Large intestine (tissue), 12 donors: Measurements from ENCODE around the gene TGFBRAP1. TPM values are rescaled to one million over a fixed set of nuclear protein-coding genes. Genes with fewer than 3 reads are reported as not detected.

ENCODE experiments used
- DNase-seq, 2 donors: peaks; one replicate each; pipeline versions ENCODE4 v3.0.0 to v3.0.0-alpha.2; 2013
- H3K27ac ChIP-seq: one replicate; pipeline ENCODE4 v1.5.1; 2013; ENCODE audit warnings: low read length
- H3K27me3 ChIP-seq: 2 replicates; pipeline ENCODE4 v1.6.1; 2013; ENCODE audit warnings: low read length; ENCODE audit not compliant: control insufficient read depth, insufficient read depth
- H3K36me3 ChIP-seq: 2 replicates; pipeline ENCODE4 v1.6.1; 2013; ENCODE audit warnings: low read length; ENCODE audit not compliant: control insufficient read depth, insufficient read depth
- H3K4me1 ChIP-seq: one replicate; pipeline ENCODE4 v1.6.1; 2013; ENCODE audit warnings: low read length; ENCODE audit not compliant: control insufficient read depth, insufficient read depth
- H3K4me3 ChIP-seq: one replicate; pipeline ENCODE4 v1.5.1; 2013; ENCODE audit warnings: low read length
- H3K9me3 ChIP-seq: one replicate; pipeline ENCODE4 v1.6.1; 2013; ENCODE audit warnings: mild to moderate bottlenecking, low read depth, low read length, moderate library complexity; ENCODE audit not compliant: control insufficient read depth
- WGBS: methylation state at CpG from one replicate; pipeline ENCODE4 v1.1.5; 2013; ENCODE audit warnings: low lambda C conversion rate; ENCODE audit not compliant: insufficient coverage; 5-methylcytosine and 5-hydroxymethylcytosine counted together
- long read RNA-seq, 11 donors: transcript quantifications; one replicate each; lab custom pipeline, GENCODE V29; 2026
- polyA plus RNA-seq: library from polyadenylated mRNA; unstranded; fragments of 120-200 nt; gene quantifications from one replicate; pipeline ENCODE4 v1.2.1, GENCODE V29; 2013

Gene TGFBRAP1, protein sequence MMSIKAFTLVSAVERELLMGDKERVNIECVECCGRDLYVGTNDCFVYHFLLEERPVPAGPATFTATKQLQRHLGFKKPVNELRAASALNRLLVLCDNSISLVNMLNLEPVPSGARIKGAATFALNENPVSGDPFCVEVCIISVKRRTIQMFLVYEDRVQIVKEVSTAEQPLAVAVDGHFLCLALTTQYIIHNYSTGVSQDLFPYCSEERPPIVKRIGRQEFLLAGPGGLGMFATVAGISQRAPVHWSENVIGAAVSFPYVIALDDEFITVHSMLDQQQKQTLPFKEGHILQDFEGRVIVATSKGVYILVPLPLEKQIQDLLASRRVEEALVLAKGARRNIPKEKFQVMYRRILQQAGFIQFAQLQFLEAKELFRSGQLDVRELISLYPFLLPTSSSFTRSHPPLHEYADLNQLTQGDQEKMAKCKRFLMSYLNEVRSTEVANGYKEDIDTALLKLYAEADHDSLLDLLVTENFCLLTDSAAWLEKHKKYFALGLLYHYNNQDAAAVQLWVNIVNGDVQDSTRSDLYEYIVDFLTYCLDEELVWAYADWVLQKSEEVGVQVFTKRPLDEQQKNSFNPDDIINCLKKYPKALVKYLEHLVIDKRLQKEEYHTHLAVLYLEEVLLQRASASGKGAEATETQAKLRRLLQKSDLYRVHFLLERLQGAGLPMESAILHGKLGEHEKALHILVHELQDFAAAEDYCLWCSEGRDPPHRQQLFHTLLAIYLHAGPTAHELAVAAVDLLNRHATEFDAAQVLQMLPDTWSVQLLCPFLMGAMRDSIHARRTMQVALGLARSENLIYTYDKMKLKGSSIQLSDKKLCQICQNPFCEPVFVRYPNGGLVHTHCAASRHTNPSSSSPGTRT
- 14.4 TPM for polyA plus RNA-seq
- long read RNA-seq, donor 1, full-length matches to known transcripts, result 1 of 1 reads
- long read RNA-seq, donor 1, partial matches to known transcripts, result 0 of 1 reads
- long read RNA-seq, donor 1, other reads (novel, unspliced or antisense), result 0 of 1 reads
- long read RNA-seq, donor 2, full-length matches to known transcripts, result 1 of 1 reads
- long read RNA-seq, donor 2, partial matches to known transcripts, result 0 of 1 reads
- long read RNA-seq, donor 2, other reads (novel, unspliced or antisense), result 0 of 1 reads
- long read RNA-seq, donor 3, result 0 reads
- long read RNA-seq, donor 4, result 0 reads
- long read RNA-seq, donor 5, full-length matches to known transcripts, result 1 of 1 reads
- long read RNA-seq, donor 5, partial matches to known transcripts, result 0 of 1 reads
- long read RNA-seq, donor 5, other reads (novel, unspliced or antisense), result 0 of 1 reads
- long read RNA-seq, donor 6, full-length matches to known transcripts, result 2 of 2 reads
- long read RNA-seq, donor 6, partial matches to known transcripts, result 0 of 2 reads
- long read RNA-seq, donor 6, other reads (novel, unspliced or antisense), result 0 of 2 reads
- long read RNA-seq, donor 7, full-length matches to known transcripts, result 3 of 3 reads
- long read RNA-seq, donor 7, partial matches to known transcripts, result 0 of 3 reads
- long read RNA-seq, donor 7, other reads (novel, unspliced or antisense), result 0 of 3 reads
- long read RNA-seq, donor 8, full-length matches to known transcripts, result 5 of 5 reads
- long read RNA-seq, donor 8, partial matches to known transcripts, result 0 of 5 reads
- long read RNA-seq, donor 8, other reads (novel, unspliced or antisense), result 0 of 5 reads
- long read RNA-seq, donor 9, full-length matches to known transcripts, result 2 of 2 reads
- long read RNA-seq, donor 9, partial matches to known transcripts, result 0 of 2 reads
- long read RNA-seq, donor 9, other reads (novel, unspliced or antisense), result 0 of 2 reads
- long read RNA-seq, donor 10, full-length matches to known transcripts, result 1 of 1 reads
- long read RNA-seq, donor 10, partial matches to known transcripts, result 0 of 1 reads
- long read RNA-seq, donor 10, other reads (novel, unspliced or antisense), result 0 of 1 reads
- long read RNA-seq, donor 11, full-length matches to known transcripts, result 1 of 1 reads
- long read RNA-seq, donor 11, partial matches to known transcripts, result 0 of 1 reads
- long read RNA-seq, donor 11, other reads (novel, unspliced or antisense), result 0 of 1 reads

DNA sequence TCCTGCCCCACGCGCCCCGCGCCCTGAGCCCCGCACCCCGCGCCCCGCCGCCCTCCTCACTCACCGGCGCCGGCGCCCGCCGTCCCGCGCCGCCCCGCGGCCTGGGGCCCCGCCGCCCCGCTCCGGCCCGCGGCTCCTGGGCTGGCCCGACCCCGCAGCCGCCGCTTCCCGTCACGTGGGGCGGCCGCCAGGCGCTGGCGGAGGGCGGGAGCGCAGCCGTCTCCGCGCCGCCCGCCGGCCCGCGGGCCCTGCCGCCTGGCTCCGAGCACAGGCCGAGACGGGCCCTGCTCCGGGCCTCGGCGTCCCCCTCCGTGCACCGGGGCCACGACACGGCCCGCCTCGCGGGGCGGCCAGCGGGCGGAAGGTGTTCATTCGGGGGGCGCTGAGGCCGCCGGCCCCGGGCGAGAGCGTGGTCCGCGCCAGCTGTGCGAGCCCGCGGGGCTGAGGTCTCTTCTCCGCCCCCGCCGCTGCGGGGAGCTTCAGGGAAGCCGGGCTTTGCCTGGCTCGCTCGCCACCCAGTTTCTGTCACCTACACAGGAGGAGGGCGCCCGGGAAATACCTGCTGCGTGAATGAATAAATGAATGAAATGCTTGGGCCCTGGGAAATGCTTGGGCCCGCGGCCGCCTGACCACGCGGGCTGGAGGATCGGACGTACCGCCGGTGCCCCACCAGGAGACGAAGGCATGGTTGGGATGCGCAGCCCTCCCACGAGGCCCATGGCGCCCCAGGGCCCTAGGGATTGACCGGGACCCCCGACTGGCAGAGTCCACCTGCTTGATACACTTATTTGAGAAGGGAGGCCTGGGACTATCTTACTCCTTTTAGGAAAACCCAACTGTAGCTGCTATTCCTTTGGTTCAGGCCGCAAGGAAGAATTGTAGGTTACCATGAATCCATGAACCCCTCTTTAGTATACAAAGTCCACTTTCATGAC lies at the start of gene TGFBRAP1:
TGFBRAP1 (minus strand) TSS at position 175 of the 935 bp plus-strand sequence. CDS start 21,434 bp downstream, outside the sequence.
- DNase-seq, result peak; percentile 26 to 81
- H3K4me3 ChIP-seq, result peak within 1 kb of the TSS; percentile 57
- peaks cover 21% of the 10 kb centered on the region for H3K4me1 ChIP-seq
- WGBS, result no CpG with 5 or more reads among the region's 101 CpGs
- H3K27ac ChIP-seq, result peak within 1 kb of the TSS; percentile 85
- H3K27me3 ChIP-seq, result no peaks in the 10 kb centered on the region
- H3K9me3 ChIP-seq, result no peaks in the 10 kb centered on the region
- H3K36me3 ChIP-seq, result peaks cover 8% of the 10 kb centered on the region

DNA sequence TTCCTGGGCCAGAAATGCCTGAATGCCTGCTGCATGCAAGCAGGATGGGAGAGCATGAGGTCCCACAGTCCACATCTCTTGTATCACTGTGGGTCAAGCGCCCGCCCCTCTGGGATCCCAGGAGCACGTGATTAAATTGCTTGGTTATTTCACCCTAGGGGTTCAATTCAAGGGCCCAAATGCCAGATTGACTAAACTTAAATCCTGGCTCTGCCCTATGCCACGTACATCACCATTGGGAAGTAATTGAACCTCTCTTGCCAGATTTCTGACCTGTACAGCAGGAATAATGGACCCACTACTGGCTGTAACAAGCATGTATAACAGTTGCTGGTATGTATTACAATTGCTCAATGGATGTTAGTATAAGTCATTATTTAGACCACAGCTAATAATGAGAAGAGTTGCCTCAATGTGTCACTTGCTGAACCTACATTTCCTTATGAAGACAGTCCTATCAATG lies 49.4 kb upstream of the TGFBRAP1 start:
- Histone ChIP-seq H3K9me3 (no peaks in the 10 kb centered on the region), H3K4me3 (no peak overlapping the region), H3K27ac (no peak overlapping the region), H3K27me3 (no peaks in the 10 kb centered on the region), H3K36me3 (peaks cover 8% of the 10 kb centered on the region), H3K4me1 (no peaks in the 10 kb centered on the region)
- no peak for DNase-seq
- WGBS, result no CpG with 5 or more reads among the region's 4 CpGs

DNA sequence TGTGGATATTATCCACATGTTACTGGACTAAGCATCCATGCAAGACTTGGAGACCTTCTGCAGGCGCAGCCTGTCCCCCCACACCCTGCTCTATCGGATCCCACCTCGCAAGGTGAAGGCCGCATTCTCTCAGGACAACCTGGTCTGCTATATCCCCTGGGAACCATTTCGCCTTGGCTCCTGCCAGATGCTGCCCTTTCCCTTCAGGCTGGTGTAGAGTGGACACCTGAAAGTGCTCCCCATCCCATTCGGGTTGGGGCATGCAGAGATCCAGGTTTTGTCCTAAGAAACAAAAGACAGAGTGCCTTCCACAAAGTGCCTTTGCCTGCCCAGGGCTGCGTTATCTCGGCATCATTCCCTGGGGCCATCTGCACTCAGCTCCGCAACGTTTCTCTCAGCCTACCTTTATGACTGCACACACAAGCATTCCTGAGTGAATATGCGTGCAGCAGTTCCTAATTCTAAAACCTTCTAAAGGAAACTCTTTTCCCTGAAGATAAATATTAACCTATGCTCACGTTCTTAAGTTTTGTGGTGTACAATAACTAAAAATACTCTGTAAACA lies 48.8 kb upstream of the TGFBRAP1 start:
- H3K27ac ChIP-seq, result no peak overlapping the region
- DNase-seq, result no peak
- H3K9me3 ChIP-seq, result no peaks in the 10 kb centered on the region
- H3K4me3 ChIP-seq, result no peak overlapping the region
- H3K4me1 ChIP-seq, result no peaks in the 10 kb centered on the region
- 100% methylated on average over 1 of the region's 12 CpGs for WGBS
- H3K27me3 ChIP-seq, result no peaks in the 10 kb centered on the region
- H3K36me3 ChIP-seq, result peaks cover 8% of the 10 kb centered on the region

DNA sequence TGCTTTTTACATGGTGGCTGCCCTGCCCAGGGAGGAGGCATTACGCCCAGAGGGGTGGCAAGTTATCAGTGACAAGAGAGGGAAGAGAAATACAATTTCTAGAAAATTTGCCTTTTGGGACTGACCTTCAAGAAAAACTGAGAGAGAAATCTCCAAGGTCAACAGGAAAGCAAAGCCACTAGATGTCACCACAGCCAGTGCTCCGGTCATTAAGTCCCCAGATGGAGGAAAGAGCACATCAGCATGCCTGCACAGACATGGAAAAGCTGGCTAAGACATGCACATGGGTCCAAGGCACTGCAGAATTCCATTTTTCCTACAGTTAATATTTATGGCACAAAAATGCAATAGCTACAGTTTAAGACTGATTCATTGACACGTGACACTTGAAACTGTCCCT lies 48.3 kb upstream of the TGFBRAP1 start:
- no peak overlapping the region for H3K27ac ChIP-seq
- no peaks in the 10 kb centered on the region for H3K4me1 ChIP-seq
- H3K36me3 ChIP-seq, result peaks cover 8% of the 10 kb centered on the region
- no peaks in the 10 kb centered on the region for H3K27me3 ChIP-seq
- WGBS, result no CpG with 5 or more reads among the region's 3 CpGs
- no peak for DNase-seq
- H3K9me3 ChIP-seq, result no peaks in the 10 kb centered on the region
- no peak overlapping the region for H3K4me3 ChIP-seq

DNA sequence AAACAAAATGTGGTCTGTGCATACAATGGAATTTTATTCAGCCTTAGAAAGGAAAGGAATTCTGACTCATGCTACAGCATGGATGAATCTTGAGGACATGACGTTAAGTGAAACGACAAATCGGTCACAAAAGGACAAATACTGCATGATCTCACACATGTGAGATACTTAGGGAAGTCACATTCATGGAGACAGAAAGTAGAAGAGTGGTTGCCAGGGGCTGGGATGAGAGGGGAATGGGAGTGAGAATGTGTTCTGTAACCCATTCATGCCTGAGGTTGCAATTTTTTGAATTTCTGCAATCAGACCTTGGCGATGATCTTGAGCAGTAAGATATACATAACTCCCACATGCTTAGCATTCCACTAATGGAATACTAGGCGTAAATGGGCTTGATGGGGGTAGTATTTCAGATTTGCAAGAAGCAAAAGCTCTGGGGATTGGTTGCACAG lies 47.3 kb upstream of the TGFBRAP1 start:
- no peak overlapping the region for H3K4me3 ChIP-seq
- WGBS, result 100% methylated on average over 1 of the region's 5 CpGs
- H3K4me1 ChIP-seq, result no peaks in the 10 kb centered on the region
- no peak for DNase-seq
- no peak overlapping the region for H3K27ac ChIP-seq
- H3K27me3 ChIP-seq, result no peaks in the 10 kb centered on the region
- H3K36me3 ChIP-seq, result peaks cover 9% of the 10 kb centered on the region
- no peaks in the 10 kb centered on the region for H3K9me3 ChIP-seq

DNA sequence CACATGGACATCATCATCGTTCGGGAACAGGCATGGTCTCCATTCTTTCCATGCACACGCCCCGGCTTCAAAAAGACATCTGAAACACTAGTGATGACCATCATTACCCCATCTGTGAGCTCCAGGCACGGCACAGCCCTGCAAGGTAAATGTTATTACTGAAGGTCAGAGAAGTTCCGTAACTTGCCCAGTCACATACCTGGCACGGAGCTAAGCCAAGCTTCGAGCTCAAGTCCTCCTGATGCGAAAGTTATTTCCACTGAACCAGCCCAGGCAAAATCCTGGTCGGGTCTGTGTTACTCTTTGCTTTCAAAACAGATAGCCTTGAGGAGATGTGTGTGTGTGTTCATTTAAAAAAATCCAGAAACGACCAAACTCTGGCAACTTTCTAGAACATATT lies 46.5 kb upstream of the TGFBRAP1 start:
- H3K4me1 ChIP-seq, result no peaks in the 10 kb centered on the region
- H3K36me3 ChIP-seq, result peaks cover 9% of the 10 kb centered on the region
- no peak overlapping the region for H3K27ac ChIP-seq

DNA sequence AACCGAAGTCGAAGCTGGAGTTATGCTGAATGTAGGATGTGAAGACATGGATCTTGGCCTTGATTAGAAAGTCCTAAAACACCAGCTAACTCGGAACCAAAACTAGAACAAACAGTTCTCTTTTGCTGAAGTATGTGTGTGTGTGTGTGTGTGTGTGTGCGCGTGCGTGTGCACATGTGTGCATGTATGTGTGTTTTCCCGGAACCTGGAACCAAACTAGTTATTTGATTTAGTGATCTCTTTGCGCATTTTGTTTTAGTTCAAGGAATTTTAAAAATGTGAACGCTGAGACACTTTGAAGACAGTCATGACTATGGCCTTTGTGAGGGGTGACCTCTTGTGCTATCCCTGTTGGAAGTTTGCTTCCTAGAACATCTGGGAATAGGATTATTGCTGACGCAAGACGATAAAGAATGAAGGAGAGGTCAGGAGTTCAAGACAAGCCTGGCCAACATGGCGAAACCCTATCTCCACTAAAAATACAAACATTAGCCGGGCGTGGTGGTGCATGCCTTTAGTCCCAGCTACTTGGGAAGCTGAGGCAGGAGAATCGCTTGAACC lies 45.5 kb upstream of the TGFBRAP1 start:
- Histone ChIP-seq H3K36me3 (peaks cover 9% of the 10 kb centered on the region), H3K4me1 (no peaks in the 10 kb centered on the region), H3K9me3 (no peaks in the 10 kb centered on the region), H3K4me3 (no peak overlapping the region), H3K27ac (no peak overlapping the region), H3K27me3 (no peaks in the 10 kb centered on the region)
- no CpG with 5 or more reads among the region's 15 CpGs for WGBS
- DNase-seq, result no peak

More for the DNA sequence above, 46.5 kb upstream of the TGFBRAP1 start:
- Histone ChIP-seq H3K9me3 (no peaks in the 10 kb centered on the region), H3K27me3 (no peaks in the 10 kb centered on the region), H3K4me3 (no peak overlapping the region)
- 80% methylated on average over 2 of the region's 11 CpGs for WGBS
- no peak for DNase-seq

DNA sequence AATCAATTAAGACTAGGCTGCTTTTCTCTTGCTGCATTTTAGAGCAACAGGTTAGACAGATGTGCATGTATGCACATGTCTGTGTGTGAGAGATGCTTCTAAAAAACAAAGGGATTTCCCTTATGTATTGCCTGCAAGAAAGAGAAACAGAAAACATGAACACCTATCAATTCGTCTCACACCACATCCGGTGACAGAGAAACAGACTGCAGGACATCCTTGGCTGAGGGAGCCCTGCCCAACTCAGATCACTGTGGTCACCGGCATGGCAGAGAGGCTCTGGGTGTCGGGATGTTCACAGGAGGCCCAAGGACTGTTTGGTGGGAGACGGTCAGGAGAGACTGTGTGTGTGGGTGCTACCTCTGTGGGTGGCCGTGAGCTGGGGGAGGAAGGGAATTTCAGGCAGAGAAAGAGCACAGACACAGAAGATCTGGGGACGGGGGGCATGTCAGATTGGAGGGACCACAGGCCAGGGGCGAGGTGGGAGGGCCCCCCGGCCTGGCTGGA lies 44.4 kb upstream of the TGFBRAP1 start:
- H3K27ac ChIP-seq, result no peak overlapping the region
- no peaks in the 10 kb centered on the region for H3K4me1 ChIP-seq

More for the DNA sequence above, 44.4 kb upstream of the TGFBRAP1 start:
- H3K36me3 ChIP-seq, result peaks cover 6% of the 10 kb centered on the region
- WGBS, result no CpG with 5 or more reads among the region's 9 CpGs
- H3K4me3 ChIP-seq, result no peak overlapping the region
- no peak for DNase-seq
- H3K9me3 ChIP-seq, result no peaks in the 10 kb centered on the region
- H3K27me3 ChIP-seq, result no peaks in the 10 kb centered on the region
